NCI-H526 treated with DMSO at 0.1 percent for 48 hours (cell line): ENCODE measurements around the gene XPR1.
A peak's percentile ranks its signal among the peaks of the same experiment; 100 is the strongest.

ENCODE experiments used
- DNase-seq: peaks from one replicate; lab custom pipeline; 2025; lab: John Stamatoyannopoulos, UW

The XPR1 gene

GRCh38 chr1:180615493-180616290 is 16.1 kb upstream of the XPR1 start:
- DNase-seq: no peak

DNA sequence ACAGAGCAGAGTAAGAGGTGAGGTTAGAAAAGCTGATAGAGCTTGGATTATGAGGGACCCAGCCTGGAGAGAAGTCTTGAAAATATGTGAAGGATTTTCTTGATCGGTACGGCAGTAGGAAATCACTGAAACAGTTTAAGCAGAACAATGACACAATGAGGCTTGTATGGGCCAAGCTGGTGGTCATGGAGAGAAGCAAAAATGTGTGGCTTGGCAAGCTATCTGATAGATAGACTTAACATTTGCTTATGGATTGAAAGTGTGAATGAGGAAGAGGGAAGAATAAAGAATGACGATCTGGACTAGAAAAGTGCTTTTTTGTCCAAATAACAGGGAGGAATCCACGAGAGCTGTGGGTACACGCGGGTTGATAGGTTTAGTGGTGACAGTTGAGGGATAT is 15.4 kb upstream of the XPR1 start:
- DNase-seq: no peak

DNA sequence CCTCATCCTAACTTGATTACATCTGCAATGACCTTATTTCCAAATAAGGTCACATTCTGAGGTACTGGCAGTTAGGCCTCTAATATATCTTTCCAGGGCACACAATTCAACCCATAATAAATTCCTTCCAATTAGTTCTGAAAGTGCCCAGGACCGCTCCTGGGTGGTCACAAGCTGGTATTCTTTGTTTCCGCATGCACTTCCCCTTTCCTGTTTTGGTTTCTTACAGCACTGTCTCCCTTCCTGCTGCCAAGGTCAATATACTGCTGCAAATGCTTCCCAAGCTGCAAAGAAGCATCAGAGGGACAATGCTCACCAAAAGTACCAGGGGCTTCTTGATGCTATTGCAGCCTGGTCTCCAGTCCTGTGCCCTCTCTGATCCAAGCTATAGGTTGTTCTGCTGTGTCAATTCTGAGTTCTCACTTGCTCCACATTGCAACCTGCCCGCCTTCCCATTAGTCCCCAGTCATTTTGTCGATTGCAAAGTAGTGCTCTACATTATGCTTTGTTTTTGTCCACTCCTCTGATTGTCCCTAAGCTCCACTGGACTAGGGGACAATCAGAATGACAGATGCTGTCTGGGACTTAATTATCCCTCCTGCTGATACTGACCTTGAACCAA is 13.9 kb upstream of the XPR1 start:
- no peak for DNase-seq

- DNase-seq: no peak
Observed at GRCh38 chr1:180620581-180620980, 11.2 kb upstream of the XPR1 start.

GRCh38 chr1:180622658-180623508 is 8.9 kb upstream of the XPR1 start:
- DNase-seq: no peak

GRCh38 chr1:180623579-180624347 is 8.1 kb upstream of the XPR1 start:
- DNase-seq: no peak

GRCh38 chr1:180626711-180627110 is 5.1 kb upstream of the XPR1 start:
- no peak for DNase-seq

- no peak for DNase-seq
Observed at GRCh38 chr1:180627411-180627810, 4.4 kb upstream of the XPR1 start.

GRCh38 chr1:180628646-180629045 is 3.2 kb upstream of the XPR1 start:
- DNase-seq: no peak

DNA sequence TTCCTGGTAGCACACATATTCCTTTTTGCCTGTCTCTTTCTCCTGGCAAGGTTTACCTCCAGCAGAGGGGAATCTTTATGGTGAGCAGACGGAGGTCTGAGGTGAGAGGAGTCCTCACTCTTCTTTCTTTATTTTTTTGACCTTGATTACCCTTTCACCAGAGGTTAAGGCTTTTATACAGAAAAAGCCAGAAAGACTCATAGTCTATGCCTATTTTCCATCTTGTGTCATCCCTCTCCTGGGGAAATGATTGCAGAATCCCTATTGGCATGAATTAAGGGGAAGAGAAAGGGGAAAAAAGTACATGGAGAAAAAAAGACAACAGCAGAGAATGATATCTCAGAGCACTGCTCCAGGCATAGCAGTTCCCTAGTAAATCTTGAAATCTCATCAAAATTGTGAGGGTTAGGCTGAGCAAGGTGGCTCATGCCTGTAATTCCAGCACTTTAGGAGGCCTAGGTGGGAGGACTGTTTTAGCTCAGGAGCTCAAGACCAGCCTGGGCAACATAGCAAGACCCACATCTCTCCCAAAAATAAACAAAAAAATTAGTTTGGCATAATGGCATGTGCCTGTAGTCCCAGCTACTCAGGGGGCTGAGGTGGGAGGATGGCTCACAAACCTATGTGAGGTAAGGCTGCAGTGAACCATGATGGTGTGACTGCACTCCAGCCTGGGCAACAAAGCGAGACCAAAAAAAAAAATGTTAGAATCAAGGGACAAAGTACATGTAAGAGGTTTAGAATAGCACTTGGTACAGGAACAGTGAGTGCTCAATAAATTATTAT is 1.2 kb upstream of the XPR1 start:
- no peak for DNase-seq

DNA sequence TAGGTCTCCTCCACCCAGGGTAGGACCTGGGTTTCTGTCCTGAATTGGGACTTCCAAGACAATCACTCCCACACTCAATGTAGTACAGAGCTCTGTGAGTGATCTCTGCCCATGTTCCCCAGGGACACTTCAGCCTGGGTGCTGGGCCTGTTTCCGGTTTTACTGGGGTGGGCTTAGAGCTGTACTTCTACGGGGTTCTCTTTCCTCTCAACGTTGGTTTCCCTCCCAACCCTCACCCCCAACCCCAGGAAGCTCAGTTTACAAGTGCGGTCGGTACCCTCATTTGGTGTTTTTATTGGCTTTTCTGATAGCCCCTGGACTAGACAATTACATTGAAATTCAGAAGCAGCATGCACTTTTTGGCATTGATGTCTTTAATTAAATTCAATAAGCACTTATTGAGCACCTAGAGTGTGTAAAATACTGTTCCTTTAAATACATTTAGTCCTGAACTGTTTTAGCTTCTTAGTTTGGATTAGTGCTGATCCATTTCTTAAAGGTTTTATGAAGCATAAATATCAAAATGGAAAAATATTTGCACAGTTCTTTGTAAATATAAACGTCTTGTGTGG is 542 bp upstream of the XPR1 start:
- no peak for DNase-seq

DNA sequence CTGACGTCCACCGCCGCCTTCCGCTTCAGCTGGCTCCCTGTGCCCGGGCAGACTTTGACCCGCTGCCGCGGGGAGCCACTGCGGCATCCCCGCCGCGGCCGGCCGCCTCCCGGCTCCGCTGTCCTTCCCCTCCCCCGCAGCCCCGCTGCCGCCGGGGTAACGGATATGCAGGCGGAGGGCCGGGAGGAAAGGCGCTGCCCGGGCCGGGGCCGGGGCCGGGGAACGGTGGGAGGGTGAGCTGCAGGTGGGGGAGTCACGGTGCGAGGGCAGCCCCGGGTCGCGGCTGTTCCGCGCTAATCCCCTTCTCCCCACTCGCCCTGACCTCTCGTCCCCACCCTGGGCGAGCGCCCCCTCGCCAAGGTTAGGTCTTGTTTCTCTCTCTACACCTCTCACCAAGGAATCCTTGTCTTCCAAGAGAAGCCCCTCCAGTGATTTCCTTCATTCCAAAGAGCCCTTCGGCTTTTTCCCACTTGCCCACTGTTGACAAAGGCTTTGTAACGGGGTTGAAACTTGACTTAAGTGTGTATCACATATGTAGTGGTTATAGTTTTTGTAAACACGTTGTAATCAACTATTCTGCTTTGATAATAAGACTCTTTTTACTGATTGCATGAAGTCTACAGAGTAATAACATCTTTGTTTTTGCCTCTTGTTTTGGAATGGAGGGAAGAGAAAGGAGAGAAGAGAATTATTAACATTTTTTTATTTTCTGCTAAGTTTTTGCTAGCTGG is 669 bp downstream of the XPR1 start:
- DNase-seq: peak; percentile 94

GRCh38 chr1:180633057-180634056 is 1.5 kb downstream of the XPR1 start:
- DNase-seq: no peak

DNA sequence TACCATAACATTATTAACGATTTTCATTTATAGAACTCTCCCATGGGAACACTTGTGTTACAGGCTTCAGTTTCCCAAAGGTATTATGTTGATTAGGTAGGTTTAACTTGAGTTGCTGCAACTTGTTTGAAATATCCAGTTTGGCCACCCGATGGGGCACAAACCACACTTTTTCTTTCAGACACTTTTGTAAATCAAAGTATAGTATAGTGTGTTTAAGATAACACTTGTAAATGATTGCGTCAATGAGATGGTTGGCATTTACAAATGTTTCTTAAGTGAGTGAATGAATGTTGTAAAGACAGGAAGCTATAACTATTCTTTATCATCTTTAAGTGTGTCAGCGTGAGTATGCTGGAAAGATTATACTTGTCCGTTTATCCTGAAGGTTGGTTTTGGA is 4.3 kb downstream of the XPR1 start:
- peak; percentile 35 for DNase-seq

- DNase-seq: no peak
Observed at GRCh38 chr1:180639871-180640270, 8.0 kb downstream of the XPR1 start.

GRCh38 chr1:180640531-180640949 is 8.7 kb downstream of the XPR1 start:
- no peak for DNase-seq

GRCh38 chr1:180641662-180642061 is 9.8 kb downstream of the XPR1 start:
- DNase-seq: no peak

DNA sequence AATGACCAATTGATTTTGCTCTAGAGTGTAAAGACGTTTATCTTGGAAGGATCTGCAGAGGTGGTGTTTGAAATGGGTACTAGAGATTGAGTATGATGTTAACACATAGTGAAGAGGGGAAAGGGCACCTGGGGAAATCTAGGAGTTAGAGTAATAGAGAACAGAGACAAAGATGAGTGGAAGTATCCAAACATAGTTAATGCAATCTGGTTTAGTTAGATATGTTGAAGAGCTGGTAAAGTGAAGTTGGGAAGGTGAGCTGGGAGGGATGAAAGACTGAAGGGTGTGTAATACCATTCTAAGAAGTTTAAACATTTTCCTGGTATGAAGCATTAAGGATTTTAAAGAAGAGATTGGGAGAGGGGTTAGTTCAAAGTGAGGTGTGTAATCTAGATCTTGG is 11.0 kb downstream of the XPR1 start:
- no peak for DNase-seq

- DNase-seq: no peak
Observed at GRCh38 chr1:180643693-180644092, 11.9 kb downstream of the XPR1 start.
